ENCODE measurements around the gene SERTM1. TPM values are rescaled to one million over a fixed set of nuclear protein-coding genes. Genes with fewer than 3 reads are reported as not detected.

The SERTM1 gene
- total RNA-seq, 2 donors from 2014 or later, result not detected

- intact Hi-C loops (cut with DNase I, micrococcal nuclease), result no loop called here
- ATAC-seq, result no peak
- no peak for DNase-seq
These were observed 32.9 kb downstream of the SERTM1 start for GRCh38 chr13:36706755-36707154.

- DNase-seq, result no peak
- intact Hi-C loops (cut with DNase I, micrococcal nuclease), result no loop called here
- ATAC-seq, result no peak
These were observed 35.5 kb downstream of the SERTM1 start for GRCh38 chr13:36709136-36709890.

- intact Hi-C loops (cut with DNase I, micrococcal nuclease), result no loop called here
- DNase-seq, result no peak
- ATAC-seq, result no peak
These were observed 36.6 kb downstream of the SERTM1 start for GRCh38 chr13:36710396-36710795.

GRCh38 chr13:36712290-36712689 lies 38.5 kb downstream of the SERTM1 start:
- ATAC-seq (no peak), DNase-seq (no peak)
- intact Hi-C loops (cut with DNase I, micrococcal nuclease), result no loop called here

GRCh38 chr13:36712770-36713169 lies 39.0 kb downstream of the SERTM1 start:
- ATAC-seq, result no peak
- DNase-seq, result no peak
- intact Hi-C loops (cut with DNase I, micrococcal nuclease), result no loop called here

- intact Hi-C loops (cut with DNase I, micrococcal nuclease), result no loop called here
- no peak for DNase-seq
- ATAC-seq, result no peak
These were observed 40.1 kb downstream of the SERTM1 start for GRCh38 chr13:36713887-36714286.

- intact Hi-C loops (cut with DNase I, micrococcal nuclease), result no loop called here
- ATAC-seq, result no peak
These were observed 42.0 kb downstream of the SERTM1 start for GRCh38 chr13:36715841-36716240.

GRCh38 chr13:36717017-36717416 lies 43.2 kb downstream of the SERTM1 start:
- intact Hi-C loops (cut with DNase I, micrococcal nuclease), result no loop called here
- ATAC-seq (no peak), DNase-seq (no peak)

More at GRCh38 chr13:36715841-36716240, 42.0 kb downstream of the SERTM1 start:
- DNase-seq, result no peak

- intact Hi-C loops (cut with DNase I, micrococcal nuclease), result no loop called here
- ATAC-seq (no peak), DNase-seq (no peak)
These were observed 44.2 kb downstream of the SERTM1 start for GRCh38 chr13:36717966-36718545.

- ATAC-seq (no peak), DNase-seq (no peak)
- intact Hi-C loops (cut with DNase I, micrococcal nuclease), result no loop called here
These were observed 44.9 kb downstream of the SERTM1 start for GRCh38 chr13:36718686-36719085.

- no peak for ATAC-seq
- intact Hi-C loops (cut with DNase I, micrococcal nuclease), result no loop called here
- no peak for DNase-seq
These were observed 50.3 kb downstream of the SERTM1 start for GRCh38 chr13:36724141-36724540.

- ATAC-seq (no peak), DNase-seq (no peak)
- intact Hi-C loops (cut with DNase I, micrococcal nuclease), result no loop called here
These were observed 52.1 kb downstream of the SERTM1 start for GRCh38 chr13:36725936-36726335.

GRCh38 chr13:36728006-36728405 lies 54.2 kb downstream of the SERTM1 start:
- no peak for ATAC-seq
- DNase-seq, result no peak
- intact Hi-C loops (cut with DNase I, micrococcal nuclease), result no loop called here

- intact Hi-C loops (cut with DNase I, micrococcal nuclease), result loop anchor here in 1 of 2 donors (10.0 kb wide), 1 partner anchor 311 kb away; no protein-coding TSS in a partner anchor
- peak in 1 of 2 donors; percentile 30 for DNase-seq
- ATAC-seq, result no peak
These were observed 62.4 kb downstream of the SERTM1 start for GRCh38 chr13:36736119-36736726.

- intact Hi-C loops (cut with DNase I, micrococcal nuclease), result loop anchor here in 1 of 2 donors (10.0 kb wide), 1 partner anchor 313 kb away; no protein-coding TSS in a partner anchor
- no peak for DNase-seq
- ATAC-seq, result no peak
These were observed 63.8 kb downstream of the SERTM1 start for GRCh38 chr13:36737524-36738083.

- intact Hi-C loops (cut with DNase I, micrococcal nuclease), result no loop called here
- DNase-seq, result no peak
- no peak for ATAC-seq
These were observed 71.6 kb downstream of the SERTM1 start for GRCh38 chr13:36745436-36745835.

- DNase-seq, result no peak
- ATAC-seq, result no peak
- intact Hi-C loops (cut with DNase I, micrococcal nuclease), result no loop called here
These were observed 72.2 kb downstream of the SERTM1 start for GRCh38 chr13:36746051-36746450.
